GM21528 (cell line): ENCODE measurements around the gene RAP1GDS1.

Source experiments
- ATAC-seq: cut with Tn5 transposase; IDR thresholded peaks from one replicate; pipeline ENCODE4 v1.9.1; 2021; ENCODE audit warnings: mild to moderate bottlenecking, moderate library complexity; ENCODE audit not compliant: unreplicated experiment, low FRiP score

Gene RAP1GDS1

DNA sequence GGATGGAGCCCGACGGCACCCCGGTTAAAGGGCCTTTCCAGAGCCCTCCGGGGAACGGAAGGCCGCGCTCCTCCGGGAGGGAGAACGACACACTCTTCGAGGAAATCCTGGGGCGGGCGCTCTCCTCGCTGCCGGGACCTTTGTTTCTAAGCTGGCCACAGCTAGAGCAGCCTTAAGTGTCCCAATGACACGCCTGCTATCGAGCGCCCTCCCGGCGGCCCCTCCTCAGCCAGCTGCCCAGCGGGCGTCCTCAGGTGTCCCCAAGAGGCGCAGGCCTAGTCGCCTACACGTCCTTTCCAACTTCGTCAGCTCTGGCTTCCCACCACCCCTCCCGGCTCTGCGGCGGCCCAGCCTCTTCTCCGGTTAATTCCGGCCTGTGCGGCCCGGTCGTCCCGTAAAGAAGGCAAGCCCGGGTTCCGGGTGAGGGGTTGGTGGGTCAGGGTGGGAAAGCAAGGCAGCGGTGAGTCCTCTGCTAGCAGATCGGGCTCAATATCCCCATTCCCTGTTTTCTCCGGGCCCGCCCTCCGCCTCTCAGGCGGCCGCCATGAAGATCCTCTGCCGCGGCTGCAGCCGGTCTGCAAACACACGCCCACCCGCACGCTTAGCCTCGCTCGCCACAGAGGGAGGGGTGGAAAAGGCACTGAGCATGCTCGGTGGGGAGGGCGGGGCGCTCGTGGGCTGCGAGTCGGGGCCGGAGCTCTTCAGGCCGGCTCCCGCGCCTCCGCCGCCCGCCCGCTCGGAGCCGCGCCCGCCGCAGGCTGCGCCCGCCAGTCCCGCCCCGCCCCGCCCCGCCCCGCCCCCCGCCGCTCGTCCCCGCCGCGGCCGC, at the start of gene RAP1GDS1:
Gene RAP1GDS1 (plus strand): TSS at position 806 of the 826 bp plus-strand sequence. CDS start 182 bp downstream, outside the sequence.
- ATAC-seq = peak; percentile 89

DNA sequence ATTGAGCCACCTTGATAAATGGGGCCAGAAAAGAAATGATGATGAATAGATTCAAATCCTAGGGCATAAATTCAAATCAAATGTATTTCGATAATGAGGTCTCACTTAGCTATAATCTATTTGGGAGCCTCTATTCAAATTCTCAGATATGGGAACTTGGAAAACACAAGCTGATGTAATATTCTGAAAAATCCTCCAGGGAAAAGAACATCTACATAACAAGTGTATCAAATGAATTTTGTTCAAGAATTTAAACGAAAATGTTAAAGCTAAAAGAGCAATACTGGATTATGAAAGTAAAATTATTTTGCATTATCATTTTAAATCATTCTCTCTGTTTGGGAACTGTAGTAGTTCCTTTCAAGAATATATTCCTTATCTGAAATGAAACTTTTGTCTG, 38.9 kb upstream of the RAP1GDS1 start:
- no peak for ATAC-seq

- ATAC-seq = no peak
Measured at GRCh38 chr4:98226396-98226795, 34.8 kb upstream of the RAP1GDS1 start.

DNA sequence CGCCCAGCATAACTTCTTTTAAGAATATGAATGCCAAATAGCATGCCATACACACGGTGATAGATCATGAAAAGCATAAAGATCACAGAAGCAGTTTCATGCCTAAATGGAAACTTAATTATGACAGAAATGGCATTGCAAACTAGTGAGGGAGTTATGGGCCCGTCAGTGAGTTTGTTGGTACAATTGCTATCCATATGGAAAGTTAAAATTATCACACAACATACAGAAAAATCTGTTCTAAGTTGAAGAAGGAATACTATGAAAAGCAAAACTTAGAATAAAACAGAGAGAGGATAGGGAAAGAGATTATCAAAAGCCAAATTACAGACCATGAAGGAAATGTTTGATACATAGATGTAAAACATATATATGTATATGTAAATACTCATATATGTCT, 30.2 kb upstream of the RAP1GDS1 start:
- no peak for ATAC-seq

GRCh38 chr4:98232202-98232601, 29.0 kb upstream of the RAP1GDS1 start:
- no peak for ATAC-seq

GRCh38 chr4:98237204-98237603, 24.0 kb upstream of the RAP1GDS1 start:
- no peak for ATAC-seq

DNA sequence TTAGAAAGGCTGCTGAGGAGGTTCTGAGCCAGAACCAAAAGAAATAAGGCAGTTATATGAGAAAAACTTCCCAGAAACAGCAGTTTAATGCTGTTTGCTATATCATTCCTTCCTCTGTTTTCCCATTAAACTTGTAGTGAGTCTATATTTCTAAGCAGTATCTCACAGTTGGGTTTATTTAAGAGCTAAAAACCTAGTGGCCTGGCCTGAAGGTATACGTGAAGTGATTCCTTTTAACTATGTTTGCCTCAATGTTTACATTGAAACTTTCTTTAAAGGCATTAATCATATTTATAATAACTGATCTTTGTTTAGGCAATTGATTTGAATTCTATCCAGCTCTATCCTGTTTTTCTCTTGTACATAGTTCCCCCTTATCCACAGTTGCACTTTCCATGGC, 19.1 kb upstream of the RAP1GDS1 start:
- no peak for ATAC-seq

- ATAC-seq = no peak
Measured at GRCh38 chr4:98242538-98242937, 18.6 kb upstream of the RAP1GDS1 start.

GRCh38 chr4:98245226-98245625, 16.0 kb upstream of the RAP1GDS1 start:
- ATAC-seq = no peak

DNA sequence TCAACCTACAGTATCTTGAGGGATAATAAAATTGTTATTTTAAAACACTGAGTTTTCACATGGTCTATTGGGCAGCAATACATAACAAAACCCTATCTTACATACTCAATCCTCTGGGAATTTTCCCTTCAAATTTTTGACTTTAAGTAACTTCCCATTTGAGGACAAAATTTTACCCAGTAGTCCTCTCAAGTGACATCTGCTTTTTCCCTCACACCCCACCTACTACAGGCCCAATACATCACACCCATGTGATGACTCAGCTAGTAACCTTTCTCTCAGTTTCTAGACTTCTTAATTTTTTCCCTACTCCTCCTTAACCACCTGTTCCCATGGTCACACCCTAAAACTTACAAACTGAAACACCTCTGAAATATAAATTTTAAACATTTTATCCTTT, 12.2 kb upstream of the RAP1GDS1 start:
- ATAC-seq = no peak

GRCh38 chr4:98249831-98250230, 11.4 kb upstream of the RAP1GDS1 start:
- no peak for ATAC-seq

- no peak for ATAC-seq
Measured at GRCh38 chr4:98253499-98253898, 7.7 kb upstream of the RAP1GDS1 start.

DNA sequence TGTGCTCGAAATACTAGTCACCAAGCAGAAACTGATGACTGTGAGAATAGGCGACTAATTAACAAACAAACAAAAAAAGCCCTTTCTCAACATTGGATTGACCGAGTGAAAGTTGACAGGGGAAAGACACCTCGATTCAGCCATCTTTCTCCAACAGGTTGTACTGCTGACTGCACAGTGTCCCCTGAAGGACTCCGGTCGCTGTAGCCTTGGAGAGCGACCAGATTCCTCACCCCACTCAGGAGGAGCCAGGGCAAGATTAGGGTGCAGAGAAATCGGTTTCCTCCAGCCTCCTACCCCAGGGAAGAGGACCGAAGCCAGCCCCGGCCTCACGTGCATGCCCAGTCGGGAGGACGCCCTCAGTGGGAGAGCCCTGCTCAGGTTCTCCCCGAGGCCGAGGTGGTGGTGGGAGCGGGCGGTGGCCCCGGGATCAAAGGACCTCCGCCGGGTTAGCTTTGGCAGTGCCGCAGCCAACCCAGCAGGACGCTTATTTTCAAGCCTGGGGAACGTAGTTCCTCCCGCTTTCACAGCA, 1.1 kb upstream of the RAP1GDS1 start:
- peak; percentile 28 for ATAC-seq

DNA sequence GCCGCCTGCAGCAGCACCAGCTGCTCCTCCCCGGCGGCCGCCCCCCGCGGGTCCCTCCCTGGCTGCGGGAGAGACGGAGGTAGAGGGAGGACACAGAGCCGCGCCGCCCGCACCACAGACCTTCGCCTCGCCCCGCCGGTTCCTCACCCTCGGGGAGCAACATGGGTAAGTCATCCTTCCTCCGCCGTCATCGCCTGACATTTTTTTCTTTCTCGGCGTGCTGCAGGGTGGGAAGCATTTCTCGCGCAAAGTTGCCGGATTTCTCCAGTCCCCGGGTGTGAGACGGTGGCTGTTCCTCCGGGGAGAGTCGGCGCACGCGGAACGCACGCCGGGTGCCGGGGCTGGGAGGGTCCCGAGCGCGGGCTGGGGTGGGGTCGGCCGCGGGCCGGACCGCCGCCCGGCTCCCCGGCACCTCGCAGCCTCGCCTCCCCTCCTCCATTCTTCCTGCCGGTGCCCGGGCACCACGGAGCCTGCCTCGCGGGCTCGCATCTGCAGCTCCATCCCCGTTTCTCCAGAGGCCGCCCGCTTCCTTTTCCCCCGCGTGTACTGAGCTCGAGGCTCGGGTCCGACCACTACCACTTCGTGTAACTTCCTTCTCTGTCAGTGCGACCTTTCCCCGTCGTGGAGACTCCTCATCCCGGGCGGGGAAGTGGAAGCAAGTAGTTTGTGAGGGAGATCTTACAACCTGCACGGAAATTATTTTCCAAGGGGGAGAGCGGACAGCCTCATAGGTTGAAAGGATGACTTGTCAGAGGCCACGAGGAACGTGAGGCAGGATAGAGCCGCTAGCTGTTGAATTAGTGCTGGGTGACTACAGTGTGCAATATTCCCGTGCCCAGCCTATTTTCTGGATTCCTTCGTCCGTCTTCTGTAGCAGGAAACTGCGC, 464 bp downstream of the RAP1GDS1 start:
- peak; percentile 30 for ATAC-seq

DNA sequence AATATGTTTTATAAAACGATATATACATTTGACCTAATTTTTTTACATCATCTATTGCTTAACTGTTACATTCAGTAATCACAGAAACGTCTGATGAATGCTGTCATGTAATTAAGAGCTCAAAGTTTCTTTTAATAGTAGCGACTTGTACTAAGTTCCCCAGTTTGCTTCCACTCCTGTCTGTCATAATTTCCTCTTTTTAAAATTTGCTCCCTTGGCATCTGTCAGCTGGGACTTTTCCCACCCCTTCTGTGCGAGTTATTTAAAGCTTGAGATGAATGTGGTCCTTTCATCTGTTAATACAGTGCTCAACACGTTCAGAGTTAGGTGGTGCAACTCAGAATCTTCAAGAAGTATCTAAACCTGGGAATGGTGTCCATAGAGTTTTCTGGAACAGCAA, 1.2 kb downstream of the RAP1GDS1 start:
- ATAC-seq = no peak

- no peak for ATAC-seq
Measured at GRCh38 chr4:98267498-98267897, 6.3 kb downstream of the RAP1GDS1 start.

GRCh38 chr4:98275145-98275544, 14.0 kb downstream of the RAP1GDS1 start:
- ATAC-seq = no peak

DNA sequence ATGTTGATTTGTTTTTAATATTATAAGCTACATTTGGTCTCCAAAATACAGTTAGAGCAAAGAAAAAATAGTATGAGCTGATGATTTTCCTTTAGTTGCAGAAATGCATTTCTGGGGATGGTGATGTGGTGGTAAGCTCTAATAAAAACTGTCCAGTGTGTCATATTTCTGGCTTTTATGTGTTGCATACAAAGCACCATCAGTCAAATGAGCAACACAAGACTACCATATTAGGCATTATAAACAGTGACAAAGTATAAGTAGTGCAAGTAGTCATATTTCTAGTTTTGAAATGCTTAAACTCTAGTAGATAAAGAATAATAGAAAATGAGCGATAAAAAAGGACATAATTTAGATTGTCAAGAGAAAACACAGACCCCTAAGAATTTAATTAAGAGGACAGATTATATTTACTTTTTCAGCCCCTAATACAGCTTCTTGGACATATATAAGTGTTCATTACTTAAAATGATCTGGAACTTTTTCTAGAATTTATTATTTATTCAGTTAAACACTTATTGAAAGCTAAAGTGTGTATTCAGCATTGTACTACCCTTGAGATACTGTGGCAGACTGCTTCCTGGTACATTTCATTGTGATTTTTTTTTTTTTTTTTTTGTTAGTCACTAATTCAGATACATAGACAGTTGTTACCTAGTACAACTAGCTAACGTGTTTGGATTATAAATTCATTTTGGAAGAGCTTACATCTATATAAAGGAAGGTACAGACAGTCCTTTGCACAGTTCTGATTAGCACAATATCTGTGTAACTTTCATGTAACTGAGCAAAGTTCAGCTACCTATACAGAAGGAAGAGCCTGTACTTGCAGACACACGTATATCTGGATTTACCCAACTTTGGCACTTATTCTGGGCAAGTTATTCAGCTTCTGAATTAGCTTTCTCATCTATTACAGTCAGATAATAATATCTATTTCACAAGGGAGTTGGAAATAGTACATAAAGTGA, 22.3 kb downstream of the RAP1GDS1 start:
- ATAC-seq = no peak

DNA sequence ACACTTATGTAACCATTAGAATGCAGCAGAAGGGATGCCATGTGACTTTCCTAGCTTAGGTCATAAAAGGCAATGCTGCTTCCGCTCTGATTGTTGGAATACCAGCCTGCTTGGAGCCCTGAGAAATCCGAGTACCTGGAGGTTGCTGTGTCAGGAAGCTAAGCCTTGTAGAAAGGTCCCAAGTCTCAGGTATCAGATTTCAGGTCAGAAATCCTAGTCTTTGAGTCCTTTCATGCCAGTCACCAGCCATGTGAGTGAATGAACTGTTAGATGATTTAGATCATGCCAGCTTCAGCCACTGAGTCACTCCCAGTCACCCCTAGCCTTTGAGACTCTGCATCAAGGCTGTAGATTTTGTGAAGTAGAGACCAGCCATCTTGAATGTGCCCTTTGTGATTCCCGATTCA, 23.5 kb downstream of the RAP1GDS1 start:
- no peak for ATAC-seq

GRCh38 chr4:98285676-98286075, 24.5 kb downstream of the RAP1GDS1 start:
- no peak for ATAC-seq
